ENCODE data around the gene RAB8B.

Gene RAB8B

DNA sequence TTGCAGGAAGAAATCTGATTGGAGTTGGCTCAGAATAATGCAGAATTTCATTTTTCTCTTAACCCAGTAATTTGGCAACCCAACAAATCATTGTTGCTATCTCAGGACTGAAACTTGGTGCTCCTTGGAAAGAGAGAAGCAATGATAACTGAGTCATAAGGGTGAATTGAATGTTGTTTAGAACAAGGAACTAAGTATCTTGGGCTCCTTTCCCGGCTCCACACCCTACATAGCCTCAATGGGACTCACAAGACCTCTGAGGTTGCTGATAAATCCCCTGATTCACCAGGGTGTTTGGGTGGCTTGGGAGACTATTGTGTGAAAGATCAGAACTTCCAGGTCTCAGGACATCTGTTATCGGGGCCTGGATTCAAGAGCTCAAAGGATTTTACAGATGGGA, 7.8 kb upstream of the RAB8B start:
- H3K4me3 ChIP-seq (ENCODE audit: low read depth, low read length): no peak overlapping the region

DNA sequence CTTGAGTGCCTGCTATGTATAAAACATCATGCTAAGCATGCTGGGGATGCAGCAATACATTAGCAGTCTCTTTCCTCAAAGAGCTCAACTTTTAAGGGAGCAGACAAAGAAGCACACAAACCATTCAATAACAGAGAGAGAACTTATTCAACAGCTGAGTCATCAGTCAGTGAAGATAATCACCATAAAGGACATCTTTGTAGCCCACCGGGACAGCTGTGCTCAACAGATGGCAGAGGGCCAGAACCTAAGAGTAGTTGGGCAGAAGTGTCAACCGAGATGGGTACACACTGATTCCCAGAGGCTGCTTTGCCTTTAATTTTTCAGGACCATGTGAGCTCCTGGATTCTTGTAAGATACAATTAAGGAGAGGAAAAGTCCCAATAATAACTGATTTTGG, 4.2 kb upstream of the RAB8B start:
- no peak overlapping the region for H3K4me3 ChIP-seq (ENCODE audit: low read depth, low read length)

DNA sequence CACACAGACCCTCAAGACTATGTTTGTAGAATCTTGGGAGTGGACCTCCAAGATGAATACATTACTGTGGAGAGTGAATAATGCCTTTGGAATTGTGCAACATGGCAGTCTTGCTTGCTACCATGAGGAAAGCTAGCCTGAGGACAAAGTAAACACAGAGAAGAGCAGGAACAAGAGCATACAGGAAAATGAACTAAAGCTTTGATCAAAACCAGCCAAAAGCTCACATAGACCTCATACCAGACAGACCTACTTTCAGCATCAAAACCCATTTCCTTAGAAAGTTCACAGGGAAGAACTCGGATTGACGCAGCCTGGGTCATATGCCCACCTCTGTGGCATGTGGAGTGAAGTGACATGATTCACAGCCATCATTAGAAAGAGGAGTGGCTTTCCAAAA, 3.3 kb upstream of the RAB8B start:
- H3K4me3 ChIP-seq (ENCODE audit: low read depth, low read length): no peak overlapping the region

DNA sequence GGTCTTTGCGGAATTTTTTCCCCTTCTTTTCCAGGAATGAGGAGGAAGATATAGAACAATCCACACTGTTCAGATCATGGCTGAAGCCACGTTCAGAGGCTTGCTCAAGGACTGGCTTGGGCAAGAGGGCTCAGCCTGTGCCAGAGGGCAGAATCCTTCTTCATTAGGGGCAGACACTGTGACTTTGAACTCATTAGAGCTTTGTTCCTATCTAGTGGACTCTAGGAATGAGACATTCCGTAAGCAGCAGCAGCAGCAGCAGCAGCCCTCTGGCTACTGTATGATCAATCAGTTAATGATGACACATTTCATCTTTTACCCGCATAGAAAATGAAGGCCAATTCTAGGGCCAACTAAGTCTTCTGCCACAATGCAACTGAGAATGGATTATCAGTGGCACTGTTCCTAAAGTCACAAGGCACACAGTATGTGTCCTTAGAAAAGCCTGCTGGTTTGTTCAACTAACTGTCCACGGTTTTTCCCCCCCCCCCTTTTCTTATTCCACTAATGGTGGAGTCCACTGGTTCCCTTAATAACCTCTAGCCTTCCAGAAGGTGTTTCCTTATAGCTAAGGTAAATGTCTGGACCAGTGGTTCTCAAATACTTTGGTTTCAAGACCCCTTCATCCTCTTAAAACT, 1.7 kb upstream of the RAB8B start:
- H3K4me3 ChIP-seq (ENCODE audit: low read depth, low read length): no peak overlapping the region

DNA sequence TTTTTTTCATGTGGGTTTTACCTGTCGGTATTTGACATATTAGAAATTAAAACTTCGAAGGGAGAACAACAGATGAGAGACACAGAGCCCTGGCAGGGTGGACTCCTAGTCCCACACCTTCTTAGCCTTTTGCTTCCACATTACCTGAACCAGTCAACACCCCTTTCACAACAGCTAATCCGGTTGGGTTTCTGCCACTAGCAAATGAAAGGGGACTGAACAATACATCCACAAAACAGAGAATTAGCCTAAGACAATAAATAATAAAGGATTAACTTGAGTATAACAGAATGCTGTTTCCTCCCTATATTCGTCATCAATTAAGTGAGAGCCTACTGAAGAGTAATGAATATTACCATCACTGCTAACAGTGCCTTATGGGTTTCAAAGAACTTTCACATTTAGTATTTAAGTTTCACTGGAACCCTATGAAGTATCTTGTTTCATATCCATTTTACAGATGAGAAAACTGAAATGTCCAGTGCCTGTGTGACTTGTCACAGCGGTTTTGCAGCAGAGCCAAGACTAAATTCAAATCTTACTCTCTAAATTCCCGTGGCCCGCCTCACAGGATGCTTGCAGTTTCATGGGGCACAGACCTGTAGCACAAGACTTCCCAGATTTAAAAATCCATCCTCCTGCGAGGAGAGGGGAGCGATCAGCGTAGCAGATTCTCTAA, 1.0 kb upstream of the RAB8B start:
- peak overlapping the region; percentile 82 for H3K4me3 ChIP-seq (ENCODE audit: low read depth, low read length)

DNA sequence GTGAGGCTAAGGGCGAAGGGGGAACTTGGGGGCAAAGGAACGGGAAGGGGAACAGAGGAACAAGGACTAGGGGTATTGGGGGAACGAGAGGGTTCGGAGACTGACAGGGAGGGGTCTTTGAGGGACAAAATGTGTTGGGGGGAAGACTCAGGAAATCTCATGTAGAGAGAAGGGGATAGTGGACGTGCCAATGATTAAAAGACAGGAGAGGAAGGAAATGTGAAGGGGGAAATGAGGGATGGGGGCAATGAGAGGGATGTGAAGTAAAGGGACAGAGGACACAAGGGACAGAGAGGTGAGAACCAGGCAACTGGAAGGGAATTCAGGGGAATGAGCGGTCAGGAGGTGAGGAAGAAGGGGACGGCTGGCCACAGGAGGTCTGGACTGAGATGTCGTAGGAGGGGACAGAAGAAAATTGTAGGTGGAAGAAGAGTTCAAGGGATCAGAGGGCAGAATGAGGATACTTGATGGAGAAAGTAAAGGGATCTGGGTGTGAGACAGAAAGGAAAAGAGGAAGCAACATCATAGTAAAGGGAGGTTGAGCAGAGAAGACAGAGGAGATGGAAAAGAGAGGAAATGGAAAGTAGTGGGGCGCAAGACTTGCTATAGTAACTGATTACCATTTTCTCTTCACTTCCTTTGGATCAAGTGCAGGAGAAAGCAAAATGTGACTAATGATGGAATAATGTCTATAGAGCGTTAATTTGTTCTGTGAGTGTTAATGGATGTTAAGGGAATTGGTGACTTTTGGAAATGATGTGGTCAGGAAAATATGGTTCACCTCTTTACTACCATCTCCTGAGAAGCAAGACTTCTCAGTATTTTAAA, 749 bp downstream of the RAB8B start:
- peak overlapping the region; percentile 73 for H3K4me3 ChIP-seq (ENCODE audit: low read depth, low read length)

DNA sequence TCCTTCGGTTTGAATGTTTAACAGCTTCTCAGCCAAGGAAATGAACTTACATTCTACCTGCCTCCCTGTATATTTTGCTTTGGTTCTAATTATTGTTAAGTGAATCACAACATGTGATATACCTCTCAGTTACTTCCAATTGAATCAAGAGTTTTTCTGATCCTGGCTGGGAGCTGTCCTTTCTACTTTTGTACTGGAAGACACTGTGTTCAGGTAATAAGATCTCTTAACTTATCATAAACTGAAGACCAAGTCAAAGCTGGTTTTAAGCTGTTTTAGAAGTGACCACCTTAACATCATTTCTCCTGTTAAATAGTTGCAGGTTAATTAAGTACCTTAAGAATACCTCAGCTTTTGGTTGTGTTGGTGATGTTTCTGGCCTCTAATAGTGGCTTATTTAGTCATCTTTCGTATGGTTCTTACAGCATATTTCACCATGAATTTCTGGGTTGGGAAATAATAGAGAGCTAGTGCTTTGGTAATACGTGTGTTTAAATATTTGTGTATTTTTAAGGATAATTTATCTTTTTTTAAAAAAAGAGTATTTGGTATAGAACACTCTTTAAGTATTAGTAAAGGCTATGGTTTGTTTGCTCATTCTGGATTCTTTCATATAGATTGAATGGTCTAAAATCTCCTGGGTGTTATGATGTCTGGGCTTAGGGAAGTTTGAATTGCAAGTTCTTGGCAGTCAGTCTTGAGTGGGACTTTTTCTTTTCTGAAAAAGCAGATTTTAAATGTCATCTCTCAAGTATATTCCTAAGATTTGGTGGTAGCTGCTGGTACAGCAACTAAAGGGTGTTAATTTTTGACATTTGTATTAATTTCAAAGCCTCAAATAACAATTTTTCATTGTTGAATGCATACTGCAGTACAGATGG, 1.6 kb downstream of the RAB8B start:
- H3K4me3 ChIP-seq (ENCODE audit: low read depth, low read length): no peak overlapping the region

DNA sequence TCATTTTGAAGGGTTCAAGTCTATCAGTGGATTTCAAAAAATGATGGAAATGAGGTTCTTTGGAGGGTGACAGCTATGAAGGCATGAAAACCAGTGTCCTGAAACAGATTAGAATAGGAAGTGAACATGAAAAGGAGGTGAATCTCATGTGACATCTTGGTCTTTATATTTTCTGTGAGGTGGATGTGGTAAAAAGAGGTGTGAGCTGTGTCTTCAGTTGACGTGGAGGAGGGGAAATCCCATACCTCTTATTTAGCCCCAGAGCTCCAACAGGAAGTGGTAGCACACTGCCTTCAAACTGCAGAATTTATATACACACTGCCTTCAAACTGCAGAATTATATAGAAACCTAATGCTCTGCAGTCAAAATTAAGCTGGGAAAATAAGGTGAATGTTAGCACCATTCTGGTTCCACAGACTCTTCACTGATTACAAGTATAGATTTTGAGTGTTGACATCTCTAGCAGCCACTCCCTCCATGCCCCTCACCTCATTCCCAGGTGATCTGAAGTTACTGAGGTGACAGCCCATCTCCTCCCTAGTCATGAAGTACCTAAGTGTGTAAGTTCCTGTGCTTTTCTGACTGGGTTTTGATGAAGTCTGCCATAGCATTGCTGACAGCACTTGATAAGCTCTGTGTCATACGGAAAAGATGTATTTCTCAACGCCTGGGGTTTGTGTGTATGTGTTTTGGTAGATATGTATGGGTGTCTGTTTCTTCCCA, 2.7 kb downstream of the RAB8B start:
- no peak overlapping the region for H3K4me3 ChIP-seq (ENCODE audit: low read depth, low read length)

DNA sequence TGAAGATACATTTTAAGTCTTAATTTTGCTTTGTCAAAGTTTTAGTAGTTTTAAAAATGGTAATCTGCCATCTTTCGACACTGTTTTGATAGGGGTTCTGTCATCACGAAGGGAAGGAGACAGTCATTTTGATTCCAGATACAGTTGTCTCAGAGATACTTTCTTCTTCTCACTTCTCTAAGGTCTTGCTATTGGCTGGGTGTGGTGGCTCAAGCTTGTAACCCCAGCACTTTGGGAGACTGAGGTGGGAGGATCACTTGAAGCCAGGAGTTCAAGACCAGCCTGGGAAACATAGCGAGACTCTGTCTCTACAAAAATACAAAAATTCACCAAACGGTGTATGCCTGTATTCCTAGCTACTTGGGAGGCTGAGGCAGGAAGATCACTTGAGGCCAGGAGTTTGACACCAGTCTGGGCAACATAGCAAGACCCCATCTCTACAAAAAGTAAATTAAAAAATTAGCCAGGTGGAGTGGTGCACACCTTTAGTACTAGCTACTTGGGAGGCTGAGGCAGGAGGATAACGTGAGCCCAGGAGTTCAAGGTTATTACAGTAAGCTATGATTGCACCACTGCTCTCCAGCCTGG, 3.3 kb downstream of the RAB8B start:
- no peak overlapping the region for H3K4me3 ChIP-seq (ENCODE audit: low read depth, low read length)

DNA sequence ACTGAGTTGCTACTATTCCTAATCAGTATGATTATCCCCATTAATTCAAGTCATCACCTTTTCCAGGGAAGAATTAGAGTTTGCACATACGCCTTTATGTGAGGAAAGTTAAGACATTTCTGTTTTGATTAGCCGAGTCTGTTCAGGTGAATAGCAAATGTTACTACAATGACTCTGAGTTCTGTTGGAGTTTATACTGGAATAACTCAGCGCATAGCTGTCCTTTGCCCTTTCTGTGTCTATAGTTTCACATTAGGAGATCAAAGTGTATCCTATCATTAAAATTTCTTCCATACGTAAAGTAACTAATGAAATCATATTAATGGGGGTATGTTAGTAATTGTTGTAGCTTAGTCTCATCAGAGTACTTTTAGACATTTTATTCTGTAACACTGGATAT, 4.9 kb downstream of the RAB8B start:
- no peak overlapping the region for H3K4me3 ChIP-seq (ENCODE audit: low read depth, low read length)

DNA sequence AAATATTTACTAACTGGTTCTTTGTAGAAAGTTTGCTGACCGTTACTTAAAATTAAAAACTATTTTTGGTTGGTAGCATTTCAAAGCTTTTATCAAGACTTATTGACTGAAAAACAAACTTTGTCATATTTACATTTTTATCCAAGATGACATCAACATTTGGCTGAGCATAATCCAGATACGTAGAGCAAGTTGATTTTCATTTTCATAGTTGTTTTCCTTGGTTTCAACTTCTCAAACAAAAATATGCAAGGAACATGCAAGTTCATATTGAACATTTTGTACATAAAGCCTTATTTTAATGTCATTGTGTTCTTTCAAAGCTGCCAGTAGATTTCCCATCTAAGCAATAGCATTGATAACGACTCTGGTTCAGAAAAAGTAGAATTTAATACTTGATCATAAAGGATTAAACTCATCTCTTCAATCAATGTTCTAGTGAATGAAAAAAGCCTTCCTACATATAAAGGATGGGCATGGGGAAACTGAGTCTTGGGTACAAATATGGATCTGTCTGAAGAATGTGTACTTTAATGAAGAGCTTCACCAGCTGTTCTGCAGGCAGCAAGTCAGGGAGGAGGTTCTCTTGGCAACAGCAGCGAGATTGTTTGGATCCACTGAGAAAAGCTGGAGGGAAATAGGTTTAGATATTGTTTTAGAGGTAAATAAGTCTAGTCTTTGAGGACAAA, 5.6 kb downstream of the RAB8B start:
- H3K4me3 ChIP-seq (ENCODE audit: low read depth, low read length): no peak overlapping the region

DNA sequence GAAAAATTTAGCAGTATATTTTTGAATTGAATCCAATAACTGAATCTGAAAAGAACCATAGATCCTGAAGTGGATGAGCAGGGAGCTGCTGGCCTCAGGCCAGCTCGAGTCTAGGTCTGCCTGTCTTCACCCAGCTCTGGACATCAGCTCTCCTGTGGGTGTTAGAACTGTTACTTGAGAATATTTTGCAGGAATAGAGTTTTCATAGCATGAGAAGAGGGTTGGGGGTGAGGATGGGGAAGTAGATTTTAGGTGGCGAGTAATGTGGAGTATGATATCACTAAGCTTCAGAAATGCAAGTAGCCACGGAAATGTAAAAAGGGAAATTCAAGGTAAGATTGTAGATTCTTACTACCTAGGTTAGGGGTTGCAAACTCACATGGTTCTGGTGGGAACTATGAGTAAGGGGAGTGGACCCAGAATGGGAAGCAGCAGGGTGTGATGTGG, 6.2 kb downstream of the RAB8B start:
- H3K4me3 ChIP-seq (ENCODE audit: low read depth, low read length): no peak overlapping the region

DNA sequence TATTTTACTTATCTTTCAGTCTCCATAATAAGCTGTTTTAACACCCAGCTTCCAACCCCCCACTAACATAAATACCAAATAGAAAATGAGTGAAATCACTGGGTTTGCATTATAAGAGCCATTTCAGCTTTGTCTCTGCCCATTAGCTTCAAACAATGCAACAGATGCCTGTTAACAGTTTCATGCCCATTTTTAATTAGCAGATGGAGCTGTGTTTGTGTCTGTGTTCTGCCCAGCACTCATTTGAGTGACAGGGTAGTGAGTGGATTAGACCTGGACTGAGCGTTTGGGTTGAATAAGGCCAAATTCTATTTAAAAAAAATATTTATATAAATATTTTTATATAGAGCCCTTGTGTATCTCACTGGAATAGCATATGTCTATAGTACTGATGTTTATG, 7.4 kb downstream of the RAB8B start:
- H3K4me3 ChIP-seq (ENCODE audit: low read depth, low read length): no peak overlapping the region

DNA sequence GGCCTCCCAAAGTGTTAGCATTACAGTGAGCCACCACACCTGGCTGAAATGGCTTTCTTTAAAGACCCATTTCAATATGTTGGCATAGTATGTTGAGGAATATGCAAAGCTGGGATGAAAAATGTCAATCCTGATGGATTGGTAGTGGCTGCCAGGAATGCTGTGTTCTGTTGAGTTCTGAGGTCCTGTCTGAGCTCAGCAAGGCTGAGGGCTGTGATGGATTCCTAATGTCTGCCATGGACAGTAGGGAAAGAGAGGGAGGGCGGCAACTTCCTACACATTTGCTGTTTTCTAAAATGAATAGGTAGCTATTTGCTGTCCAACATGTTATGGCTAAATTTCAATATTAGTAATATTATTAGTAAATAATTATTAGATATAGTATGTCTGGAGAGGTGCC, 8.2 kb downstream of the RAB8B start:
- H3K4me3 ChIP-seq (ENCODE audit: low read depth, low read length): no peak overlapping the region

DNA sequence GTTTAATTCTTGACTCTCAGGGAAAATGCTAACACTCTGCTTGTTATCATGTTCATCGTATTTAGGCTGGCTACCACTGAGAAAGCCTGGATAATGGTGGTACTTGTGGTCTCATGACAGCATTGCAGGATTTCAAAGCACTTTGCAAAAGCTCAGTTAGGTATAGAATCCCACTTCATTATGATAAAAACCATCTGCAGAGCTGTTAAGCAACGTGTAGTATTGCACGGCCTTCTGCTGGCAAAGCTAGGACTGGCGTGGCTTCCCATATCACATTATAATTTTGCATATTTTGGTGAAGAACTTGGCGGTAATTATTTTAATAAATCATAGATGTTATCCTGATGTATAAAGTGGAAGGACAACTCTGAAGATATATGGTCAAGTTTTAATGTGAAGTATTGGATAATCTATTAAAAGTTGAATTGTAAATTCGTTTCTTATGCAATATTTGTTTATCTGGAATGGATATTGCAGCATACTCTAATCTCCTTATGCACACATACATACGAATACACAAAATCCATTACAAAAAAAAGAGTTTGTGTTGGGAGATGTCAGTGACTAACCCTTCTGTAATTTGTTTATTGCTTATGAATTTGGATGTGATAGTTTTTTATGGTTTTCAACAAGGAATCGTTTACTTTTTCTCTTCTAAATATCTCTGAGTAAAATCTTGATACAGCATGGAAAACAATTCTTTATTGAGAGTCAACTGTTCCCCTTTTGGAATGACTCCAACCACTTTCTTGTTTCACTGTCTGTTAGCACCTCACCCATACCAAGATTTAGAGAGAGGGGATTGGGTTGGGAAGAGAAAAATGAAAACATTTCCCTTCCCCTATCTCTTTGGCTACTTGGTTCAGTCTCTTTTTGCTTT, 9.2 kb downstream of the RAB8B start:
- no peak overlapping the region for H3K4me3 ChIP-seq (ENCODE audit: low read depth, low read length)

DNA sequence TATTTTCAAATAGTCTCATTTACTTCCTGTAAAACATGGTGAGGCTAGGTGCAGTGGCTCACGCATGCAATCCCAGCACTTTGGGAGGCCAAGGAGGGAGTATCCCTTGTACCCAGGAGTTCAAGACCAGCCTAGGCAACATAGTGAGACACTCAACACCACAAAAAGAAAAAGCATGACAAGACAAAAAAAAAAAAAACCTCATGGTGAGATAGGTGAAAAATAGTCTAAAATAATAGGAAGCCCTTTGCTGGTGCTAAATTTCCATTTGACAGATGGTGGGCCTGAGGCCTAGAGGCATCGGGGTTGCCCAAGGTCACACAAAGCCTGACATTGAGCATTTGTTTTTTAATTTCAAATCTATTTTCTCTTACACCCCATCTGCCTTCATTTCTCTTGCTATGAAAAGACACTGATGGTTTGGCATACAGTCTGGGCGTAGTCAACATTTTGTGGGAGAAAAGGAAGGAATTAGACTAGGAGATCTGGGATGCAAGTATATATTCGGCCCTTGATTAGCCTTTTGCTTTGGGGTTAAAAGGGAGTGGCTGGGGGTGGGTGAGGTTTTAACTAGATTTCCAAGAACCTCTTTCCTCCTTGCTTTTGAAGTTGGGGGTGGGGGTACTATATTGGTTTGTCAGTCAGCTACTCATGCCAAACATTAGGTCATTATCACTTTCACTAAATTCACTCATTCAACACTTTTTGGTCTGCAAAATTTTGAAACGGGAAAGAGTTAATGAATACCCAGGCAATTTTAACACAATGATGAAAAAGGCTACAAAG, 11.3 kb downstream of the RAB8B start:
- H3K4me3 ChIP-seq (ENCODE audit: low read depth, low read length): no peak overlapping the region

DNA sequence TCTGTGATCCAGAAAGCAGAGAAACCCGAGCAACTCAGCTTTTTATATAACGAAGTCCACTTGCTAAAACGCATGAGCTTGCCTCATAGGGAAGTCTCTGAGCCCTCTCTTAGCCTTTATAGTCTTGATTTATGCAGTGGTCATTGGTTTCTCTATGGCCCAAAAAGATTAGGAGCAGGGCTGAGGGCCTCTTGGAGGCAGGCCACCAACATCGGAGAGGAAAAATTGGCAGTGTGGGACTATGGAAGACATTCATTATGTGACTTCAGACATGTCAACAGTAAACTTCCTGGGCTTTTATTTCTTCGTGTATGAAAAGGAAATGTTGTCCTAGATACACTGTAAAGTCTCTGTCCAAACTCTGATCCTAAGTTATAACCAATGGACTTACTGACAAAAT, 13.5 kb downstream of the RAB8B start:
- H3K4me3 ChIP-seq (ENCODE audit: low read depth, low read length): no peak overlapping the region

Measured in iPS-11a (cell line).